ENCODE results near the gene SLC4A4.

Gene SLC4A4

DNA sequence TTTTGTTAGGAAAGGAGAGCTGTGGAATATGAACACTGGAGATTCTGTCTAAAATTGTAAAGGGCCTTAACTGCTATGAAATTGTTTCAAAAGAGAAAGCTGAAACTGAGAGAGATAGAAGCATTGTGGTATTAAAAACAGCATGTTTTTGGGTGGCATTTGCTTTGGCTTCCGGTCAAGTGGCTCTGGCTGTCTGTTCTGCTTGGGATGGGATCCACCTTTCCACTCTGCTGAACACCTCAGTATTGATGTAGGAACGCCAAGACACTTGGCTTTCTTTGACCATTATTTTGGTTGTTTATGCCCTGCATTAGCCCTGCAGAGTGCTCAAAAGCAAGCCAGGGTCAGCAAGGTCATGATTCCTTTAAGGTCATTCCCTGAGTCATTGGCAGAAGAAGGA is 199.7 kb downstream of the SLC4A4 start:
- DNase-seq (ENCODE audit: low spot score) = no peak

DNA sequence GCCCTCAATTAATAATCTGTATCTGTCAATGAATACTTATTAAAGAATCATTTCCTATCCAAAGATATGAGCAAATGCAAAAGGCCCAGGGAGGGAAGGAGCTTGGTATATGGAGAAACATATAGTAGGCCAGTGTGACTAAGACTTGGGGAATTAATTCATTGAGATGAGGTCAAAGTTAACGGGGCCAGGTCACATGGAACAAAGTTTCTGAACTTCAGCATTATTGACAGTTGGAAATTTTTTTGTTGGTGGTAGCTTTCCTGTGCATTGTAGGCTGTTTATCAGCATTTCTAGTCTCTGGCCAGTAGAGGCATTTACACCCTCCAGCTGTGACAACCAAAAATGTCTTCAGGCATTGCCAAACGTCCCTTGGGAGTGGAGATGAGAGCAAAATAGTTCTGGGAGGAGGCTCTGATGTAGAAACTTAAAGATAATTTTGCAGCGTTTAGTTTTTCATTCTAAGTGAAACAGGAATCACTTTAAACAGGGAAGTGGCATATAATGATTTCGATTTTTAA is 202.0 kb downstream of the SLC4A4 start:
- no peak for DNase-seq (ENCODE audit: low spot score)

DNA sequence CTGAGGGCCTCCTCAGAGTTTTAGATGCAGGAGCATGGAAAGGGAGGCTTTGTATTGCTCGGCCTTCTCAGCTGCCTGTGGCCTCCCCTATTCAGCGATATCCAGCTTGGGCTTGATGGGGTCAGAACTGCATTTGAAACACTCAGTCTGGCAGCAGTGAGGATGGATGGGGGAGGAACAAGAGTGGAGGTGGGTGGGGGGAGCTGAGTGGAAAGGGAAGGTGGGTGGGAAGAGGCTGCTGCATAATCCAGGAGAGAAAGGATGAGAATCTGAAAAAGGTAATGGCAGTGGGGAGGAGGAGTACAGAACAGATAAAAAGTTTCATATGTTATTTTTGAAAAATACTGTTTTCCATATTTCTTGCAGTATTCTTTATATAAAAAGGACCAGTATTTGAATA is 202.7 kb downstream of the SLC4A4 start:
- DNase-seq (ENCODE audit: low spot score) = no peak

DNA sequence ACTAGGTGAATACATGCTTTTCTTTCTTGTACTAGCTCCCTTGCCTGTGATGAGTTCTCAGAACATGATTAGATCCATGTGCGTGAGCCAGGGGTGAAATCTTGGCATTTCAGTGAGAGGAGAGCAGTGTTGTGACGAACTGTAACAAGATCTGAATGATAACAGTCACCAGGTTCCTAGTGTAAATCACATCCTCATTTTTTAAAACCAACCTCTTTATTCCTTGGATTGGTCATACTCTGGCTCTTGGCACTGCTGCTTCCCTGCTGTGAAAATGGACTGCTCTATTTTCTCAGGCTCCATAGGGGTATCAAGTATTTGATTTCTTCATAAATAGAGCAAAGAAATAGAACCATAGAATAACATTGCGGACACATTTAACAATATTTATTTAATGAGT is 206.3 kb downstream of the SLC4A4 start:
- no peak for DNase-seq (ENCODE audit: low spot score)

DNA sequence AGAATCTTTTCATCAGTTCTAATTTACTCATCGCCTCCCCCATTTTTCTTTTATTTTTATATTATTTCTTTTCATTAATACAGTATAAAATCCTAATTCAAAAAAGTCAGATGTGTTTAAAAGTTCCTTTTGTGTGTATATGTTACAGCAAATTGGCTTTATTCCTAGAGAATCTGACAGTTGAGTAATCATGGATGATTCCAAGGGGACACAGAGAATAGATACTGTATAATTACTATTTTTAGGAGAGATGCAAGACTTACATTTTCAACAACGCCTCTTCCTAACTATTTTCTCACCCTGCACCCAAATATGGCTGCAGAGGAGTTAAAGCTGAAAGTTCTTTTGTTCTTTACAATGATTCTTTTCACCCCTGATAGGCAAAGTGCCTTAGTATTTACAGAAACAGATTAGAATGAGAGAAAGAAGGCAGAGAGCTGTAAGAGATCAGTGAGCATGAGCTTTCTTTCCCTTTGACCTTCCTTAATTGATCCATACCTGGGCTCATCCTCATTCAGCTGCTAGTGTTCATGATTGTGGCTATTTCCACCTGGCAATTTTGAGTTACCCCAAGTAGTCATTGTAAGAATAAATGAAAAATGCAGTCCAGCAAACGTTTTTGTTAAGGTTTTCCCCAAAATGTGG is 210.8 kb downstream of the SLC4A4 start:
- no peak for DNase-seq (ENCODE audit: low spot score)

DNA sequence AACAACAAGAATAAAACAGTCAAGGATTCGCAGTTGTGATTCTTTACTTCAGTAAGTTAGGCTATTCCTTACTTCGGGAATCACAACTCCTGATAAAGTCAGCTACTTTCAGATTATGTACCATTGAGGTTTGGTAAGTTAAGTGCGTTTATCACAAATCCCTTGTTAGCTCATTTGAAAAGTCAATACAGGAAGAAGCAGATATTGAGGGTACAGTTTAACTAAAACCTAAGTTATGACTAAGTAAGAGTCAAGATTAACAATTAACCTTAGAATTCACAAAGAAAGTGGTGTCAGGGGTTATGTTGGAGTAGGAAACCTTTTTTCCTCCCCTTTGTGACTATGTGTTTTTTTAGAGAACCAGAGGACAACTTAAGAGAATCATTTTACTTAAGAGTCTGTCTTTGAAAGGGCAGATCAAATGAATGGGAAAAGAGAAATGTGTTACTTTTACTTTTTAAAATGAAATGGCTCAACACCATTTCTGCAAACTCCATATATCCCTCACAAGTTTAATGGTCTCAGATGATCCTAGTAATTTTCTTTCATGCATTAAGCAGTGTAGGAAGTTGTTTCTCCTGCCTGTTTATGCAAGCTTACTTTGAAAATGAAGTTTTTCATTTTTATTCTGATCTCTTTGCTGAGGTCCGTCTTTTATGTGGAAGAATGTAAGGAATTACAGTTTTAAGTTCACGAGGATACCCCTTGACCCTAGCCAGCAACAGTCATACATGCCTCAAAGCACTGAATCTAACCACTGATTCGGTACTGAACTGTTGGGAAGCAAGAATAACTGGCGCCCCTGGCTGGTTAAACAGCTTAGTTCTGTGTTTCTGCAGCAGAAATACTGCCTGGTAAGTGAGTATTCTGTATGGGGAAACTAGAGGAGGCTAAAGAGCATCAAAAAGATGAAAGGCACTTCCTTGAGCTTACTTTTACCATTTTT is 211.7 kb downstream of the SLC4A4 start:
- DNase-seq (ENCODE audit: low spot score) = no peak

DNA sequence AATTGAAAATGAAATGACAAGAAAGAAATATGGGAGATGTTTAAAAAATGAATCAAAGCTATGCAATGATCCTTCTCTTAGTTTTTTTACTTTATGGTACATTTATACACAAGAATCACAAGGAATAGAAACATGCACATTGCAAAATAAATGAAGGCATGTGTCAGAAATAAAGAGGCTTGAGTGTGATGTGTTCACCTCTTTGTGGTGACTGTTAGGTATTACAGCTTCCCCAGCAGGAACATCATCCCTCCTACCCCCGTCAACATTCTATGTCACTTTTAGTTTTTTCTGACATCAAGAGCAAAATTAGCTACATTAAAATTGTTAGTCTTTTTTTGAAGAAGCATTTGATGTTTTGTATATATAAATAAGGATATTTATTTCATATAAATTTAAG is 214.8 kb downstream of the SLC4A4 start:
- no peak for DNase-seq (ENCODE audit: low spot score)

DNA sequence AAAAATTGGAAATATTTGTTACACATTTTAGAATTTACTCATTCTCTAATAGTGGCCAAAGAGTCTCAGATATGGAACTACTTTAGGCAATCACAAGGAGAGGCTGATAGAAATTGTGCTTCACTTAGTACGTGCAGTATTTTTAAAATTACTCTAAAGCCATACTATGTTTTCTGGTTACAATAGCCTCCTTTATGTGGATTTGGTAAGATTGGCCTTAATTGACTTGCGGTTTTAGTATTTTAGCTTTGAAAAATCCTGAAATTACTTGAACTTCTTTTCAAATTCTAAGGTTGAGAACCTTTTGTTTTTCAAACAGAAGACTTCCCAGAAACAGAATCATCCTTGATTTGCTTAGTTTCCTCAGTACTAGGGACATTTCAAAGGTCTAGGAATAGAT is 215.2 kb downstream of the SLC4A4 start:
- DNase-seq (ENCODE audit: low spot score) = no peak

DNA sequence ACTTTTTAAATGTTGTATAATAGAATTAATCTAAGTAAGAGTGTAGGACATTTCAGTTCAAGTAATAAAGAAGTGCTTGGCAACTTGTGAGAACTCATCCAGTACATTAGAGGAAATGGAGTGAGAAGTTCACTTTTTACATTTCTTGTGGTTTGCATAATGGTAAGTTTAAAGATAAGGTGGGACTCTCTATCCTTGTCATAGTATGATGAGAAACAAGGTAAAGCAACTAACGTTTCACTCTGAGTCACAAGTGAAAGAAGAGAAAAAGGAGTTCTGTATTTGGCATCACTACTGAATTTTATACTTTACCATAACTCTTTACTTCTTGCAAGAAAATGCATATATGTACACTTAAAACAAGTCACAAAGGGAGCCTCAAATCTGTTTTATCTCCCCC is 219.4 kb downstream of the SLC4A4 start:
- no peak for DNase-seq (ENCODE audit: low spot score)

DNA sequence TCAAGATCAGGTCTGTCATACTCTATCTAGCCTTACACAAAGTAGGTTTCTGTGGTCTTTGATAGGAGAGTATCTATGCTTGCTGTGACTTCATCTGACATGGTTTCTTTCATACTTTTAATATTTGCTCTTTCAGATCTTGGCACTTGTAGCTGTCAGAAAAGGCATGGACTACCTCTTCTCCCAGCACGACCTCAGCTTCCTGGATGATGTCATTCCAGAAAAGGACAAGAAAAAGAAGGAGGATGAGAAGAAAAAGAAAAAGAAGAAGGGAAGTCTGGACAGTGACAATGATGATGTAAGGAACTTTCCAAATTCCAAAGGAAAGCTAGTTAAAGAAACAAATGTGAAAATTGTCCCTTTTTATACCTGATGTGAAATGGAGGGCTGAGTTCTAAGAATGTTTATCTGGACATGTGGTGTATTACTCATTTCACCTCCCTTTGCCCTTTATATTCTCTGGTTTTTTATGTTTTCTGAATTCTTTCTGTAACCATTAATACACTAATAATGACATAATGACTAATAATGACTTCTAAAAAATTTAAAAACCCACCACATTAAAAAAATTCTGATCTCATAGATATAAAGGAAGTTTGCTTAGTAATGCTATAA is 221.2 kb downstream of the SLC4A4 start:
- DNase-seq (ENCODE audit: low spot score) = no peak

DNA sequence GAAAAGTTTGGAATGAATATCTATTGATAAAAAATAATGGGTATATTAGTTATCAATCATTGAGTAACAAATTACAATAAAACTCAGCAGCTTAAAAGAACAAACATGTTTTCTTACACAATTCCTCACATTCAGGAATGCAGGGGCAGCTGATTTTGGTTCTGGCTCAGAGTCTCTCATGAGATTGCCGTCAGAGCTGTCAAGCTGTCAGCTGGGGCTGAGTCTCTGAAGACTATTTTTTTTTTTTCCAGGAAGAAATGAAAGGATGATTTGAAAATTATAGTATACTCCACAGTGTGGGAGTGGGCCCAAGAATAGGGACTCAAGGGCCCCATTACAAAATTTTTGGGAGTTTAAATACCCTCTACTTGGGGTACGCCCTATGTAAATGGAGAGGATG is 226.0 kb downstream of the SLC4A4 start:
- no peak for DNase-seq (ENCODE audit: low spot score)

DNA sequence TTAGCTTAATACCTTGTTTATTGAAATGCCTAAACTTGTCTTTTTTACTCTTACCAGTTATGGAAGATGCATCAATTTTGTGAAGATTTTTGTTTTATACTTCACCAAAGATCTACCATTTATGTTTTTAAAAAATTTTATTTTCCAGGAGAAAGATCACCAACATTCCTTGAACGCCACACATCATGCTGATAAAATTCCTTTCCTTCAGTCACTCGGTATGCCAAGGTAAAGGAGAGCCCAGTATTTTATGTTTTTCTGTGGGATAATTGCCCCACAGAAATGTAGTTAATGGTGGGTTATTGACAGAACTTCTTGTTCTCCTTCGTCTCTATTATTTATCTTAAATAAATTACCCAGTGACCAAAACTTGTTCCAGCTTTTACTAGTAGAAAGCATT is 228.0 kb downstream of the SLC4A4 start:
- DNase-seq (ENCODE audit: low spot score) = no peak

DNA sequence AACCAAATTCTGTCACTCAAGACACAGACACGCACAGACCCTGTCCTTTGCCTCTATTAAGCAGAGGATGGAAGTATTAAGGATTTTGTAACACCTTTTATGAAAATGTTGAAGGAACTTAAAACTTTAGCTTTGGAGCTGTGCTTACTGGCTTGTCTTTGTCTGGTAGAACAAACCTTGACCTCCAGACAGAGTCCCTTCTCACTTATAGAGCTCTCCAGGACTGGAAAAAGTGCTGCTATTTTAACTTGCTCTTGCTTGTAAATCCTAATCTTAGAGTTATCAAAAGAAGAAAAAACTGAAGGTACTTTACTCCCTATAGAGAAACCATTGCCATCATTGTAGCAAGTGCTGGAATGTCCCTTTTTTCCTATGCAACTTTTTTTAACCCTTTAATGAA is 229.3 kb downstream of the SLC4A4 start:
- no peak for DNase-seq (ENCODE audit: low spot score)

DNA sequence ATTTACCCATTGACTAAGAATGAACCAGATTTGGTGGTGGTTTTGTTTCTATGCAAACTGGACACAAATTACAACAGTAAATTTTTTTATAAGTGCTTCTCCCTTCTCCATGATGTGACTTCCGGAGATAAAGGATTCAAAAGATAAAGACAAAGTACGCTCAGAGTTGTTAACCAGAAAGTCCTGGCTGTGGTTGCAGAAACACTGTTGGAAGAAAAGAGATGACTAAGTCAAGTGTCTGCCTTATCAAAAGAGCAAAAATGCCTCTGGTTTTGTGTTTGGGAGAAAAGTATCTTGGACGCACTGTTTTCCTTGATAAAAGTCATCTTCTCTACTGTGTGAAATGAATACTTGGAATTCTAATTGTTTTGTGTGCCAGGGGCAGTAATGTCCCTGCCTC is 231.7 kb downstream of the SLC4A4 start:
- DNase-seq (ENCODE audit: low spot score) = no peak

DNA sequence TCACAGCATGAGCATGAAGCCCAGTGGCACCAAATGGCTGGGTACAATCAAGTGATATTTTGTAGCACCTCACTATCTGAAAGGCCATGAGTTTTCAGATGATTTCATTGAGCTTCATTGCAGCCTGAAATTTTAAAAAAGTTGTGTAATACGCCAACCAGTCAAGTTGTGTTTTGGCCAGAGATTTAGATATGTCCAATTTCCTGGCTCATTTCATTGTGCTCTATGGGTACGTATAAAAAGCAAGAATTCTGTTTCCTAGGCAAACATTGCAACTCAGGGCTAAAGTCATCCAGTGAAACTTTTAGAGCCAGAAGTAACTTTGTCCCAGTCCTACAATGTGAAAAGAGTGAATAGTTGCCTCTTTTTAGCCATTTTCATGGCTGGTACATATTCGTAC is 232.5 kb downstream of the SLC4A4 start:
- DNase-seq (ENCODE audit: low spot score) = no peak

DNA sequence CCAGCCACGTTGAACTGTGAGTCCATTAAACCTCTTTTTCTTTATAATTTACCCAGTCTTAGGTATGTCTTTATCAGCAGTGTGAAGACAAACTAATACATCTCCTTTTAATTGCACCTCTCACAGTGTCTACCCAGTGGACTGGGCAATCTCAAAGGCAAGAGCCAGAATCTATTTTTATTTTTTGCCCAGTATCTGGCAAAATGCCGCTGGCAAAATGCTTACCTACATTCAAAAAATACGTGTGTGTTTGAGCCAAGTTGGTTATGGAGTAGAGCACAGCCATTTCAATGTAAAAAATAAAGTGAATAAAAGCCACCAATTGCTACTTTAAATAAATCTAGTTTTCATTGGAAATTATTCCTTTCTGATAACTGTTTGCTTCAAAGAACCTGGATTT is 245.2 kb downstream of the SLC4A4 start:
- DNase-seq (ENCODE audit: low spot score) = no peak

DNA sequence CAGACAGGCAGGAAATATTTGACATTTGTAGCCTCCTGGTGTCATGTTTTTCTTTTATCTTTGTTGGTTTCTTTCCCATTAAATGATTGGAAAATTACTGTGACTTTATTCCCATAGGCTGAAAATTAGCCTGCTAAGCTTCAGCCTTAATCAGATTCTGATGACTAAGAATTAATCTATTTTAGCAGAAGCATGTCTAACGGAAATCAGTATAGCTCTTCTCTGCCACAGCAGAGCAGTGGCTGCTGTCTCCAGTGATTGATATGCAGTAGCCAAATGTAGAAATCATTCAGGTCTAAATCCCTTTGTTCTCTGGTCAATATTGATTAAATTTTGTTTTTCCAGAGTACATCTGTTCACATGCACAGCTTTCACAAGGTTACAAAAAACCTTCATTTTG is 245.8 kb downstream of the SLC4A4 start:
- DNase-seq (ENCODE audit: low spot score) = no peak

DNA sequence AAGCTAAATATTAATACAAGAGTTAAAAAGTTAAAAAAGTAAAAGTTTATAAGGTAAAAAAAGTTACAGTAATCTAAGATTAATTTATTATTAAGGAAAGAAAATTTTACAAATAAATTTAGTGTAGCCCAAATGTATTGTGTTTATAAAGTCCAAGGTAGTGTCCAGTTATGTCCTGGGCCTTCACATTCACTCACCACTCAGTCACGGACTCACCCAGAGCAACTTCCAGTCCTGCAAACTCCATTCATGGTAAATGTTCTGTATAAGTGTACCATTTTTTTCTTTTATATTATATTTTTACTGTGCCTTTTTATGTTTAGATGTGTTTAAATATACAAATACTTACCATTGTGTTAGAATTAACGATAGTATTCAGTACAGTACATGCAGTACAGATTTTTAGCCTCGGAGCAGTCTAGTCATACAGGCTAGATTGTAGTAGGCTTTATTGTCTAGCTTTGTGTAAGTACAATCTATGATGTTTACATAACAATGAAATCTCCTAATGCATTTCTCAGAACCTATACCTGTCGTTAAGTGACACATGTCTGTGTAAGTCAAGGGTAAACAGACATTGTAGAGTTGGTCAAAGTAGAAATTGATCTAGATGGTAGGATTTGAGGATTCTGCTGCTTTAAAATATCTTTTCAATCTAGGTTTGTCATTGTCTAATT is 247.4 kb downstream of the SLC4A4 start:
- DNase-seq (ENCODE audit: low spot score) = no peak

DNA sequence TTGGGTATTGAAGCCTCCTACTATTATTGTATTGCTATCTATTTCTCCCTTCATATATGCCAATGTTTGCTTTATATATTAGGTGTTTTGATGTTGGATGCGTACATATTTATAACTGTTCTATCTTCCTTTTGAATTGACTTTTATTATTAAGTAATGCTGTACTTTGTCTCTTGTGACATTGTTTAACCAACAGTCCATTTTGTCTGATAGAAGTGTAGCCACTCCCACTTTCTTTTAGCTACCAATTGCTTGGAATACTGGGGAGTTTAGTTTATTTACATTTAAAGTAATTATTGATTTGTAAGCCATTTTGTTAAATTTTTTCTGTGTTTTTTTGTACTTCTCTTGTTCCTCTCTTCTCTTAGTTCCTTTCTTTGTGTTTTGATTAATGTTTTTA is 249.2 kb downstream of the SLC4A4 start:
- DNase-seq (ENCODE audit: low spot score) = no peak

DNA sequence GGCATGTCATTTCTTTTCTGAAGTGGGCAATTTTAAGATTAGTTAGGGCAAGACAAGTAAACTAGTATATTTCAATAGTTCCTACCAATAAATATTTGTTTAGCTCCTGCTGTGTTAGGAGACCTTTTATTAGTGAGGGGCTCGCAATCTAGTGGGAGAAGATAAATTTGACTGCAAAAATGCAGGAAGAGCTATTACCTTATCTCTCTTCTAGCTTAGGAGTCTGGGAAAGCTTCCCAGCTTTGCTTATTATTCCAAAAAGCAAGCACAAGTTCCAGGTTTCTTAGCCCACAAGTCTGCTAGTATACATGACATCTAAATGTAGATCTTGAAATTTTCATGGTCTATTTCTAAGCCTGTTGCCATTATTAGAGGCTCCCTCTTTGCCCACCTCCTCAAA is 254.0 kb downstream of the SLC4A4 start:
- no peak for DNase-seq (ENCODE audit: low spot score)

DNA sequence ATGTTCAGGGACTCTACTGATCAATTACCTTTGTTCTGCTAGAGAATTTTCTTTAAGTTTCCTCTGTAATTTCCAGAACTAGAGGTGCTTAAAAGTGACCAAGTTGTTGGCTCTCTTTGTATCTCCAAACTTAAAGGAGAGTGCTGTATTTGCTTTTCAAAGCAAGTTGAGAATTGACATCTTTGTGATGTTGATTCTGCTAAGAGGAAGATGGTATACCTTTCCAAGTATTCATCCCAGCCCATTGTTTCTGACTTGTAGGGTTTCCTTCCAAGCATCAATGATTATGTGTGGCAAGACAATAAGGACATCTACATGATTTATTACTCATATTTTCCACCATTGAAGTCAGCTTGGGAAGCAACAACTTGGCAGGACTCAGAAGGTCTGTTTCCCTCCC is 254.5 kb downstream of the SLC4A4 start:
- no peak for DNase-seq (ENCODE audit: low spot score)

DNA sequence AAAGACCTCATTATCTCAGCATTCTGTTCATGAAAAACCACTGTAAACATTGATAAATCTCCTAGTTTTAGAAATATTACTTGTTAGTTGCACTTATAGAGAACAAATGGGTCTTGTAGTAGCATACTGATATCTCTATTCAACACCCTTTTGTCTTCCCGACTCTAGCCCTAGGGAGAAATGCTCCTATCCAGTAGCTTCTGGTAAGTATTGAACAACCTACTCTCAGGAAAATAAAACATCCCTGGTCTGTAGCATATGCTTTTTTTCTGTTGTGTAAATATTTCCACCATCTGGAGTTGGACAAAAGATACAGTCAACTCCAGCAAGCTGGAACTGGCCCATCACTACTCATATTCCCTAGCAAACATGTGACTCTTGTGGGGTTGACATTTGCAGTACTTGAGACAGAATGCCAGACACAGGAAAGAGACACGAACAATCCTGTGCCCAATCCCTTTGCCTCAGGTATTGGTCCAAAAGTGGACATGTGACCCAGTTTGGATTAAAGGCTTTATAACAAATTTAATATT is 256.8 kb downstream of the SLC4A4 start:
- DNase-seq (ENCODE audit: low spot score) = no peak

All from globus pallidus (tissue), 1 donor.